Hepatocyte (in vitro differentiated cells): ENCODE results near the gene STEEP1. TPM values are rescaled to one million over a fixed set of nuclear protein-coding genes. Genes with fewer than 3 reads are reported as not detected.

ENCODE experiments used
- DNase-seq: peaks from one replicate; pipeline ENCODE4 v3.0.0-alpha.2; 2016; ENCODE audit warnings: low spot score
- H2AFZ ChIP-seq: fragments of 200-600 bp; sonication (generic); 2 replicates; pipeline ENCODE4 v1.6.0; 2016; ENCODE audit warnings: antibody characterized with exemption, mild to moderate bottlenecking
- H3K27ac ChIP-seq: fragments of 200-600 bp; sonication (generic); 2 replicates; pipeline ENCODE4 v1.5.1; 2016; ENCODE audit warnings: mild to moderate bottlenecking
- H3K27me3 ChIP-seq: fragments of 200-600 bp; sonication (generic); 2 replicates; pipeline ENCODE4 v1.6.1; 2016
- H3K36me3 ChIP-seq: fragments of 200-600 bp; sonication (generic); replicated peaks from 2 replicates; pipeline ENCODE4 v1.5.1; 2016; ENCODE audit warnings: low read depth; ENCODE audit not compliant: insufficient read depth
- H3K4me1 ChIP-seq: fragments of 200-600 bp; sonication (generic); 2 replicates; pipeline ENCODE4 v1.5.1; 2016; ENCODE audit warnings: mild to moderate bottlenecking, moderate library complexity; ENCODE audit not compliant: insufficient read depth
- H3K4me2 ChIP-seq: fragments of 200-600 bp; sonication (generic); 2 replicates; pipeline ENCODE4 v1.6.0; 2016
- H3K4me3 ChIP-seq: fragments of 200-600 bp; sonication (generic); 2 replicates; pipeline ENCODE4 v1.5.1; 2016; ENCODE audit warnings: mild to moderate bottlenecking
- H3K79me2 ChIP-seq: fragments of 200-600 bp; sonication (generic); 2 replicates; pipeline ENCODE4 v1.6.0; 2017; ENCODE audit warnings: mild to moderate bottlenecking
- H3K9me2 ChIP-seq: fragments of 200-600 bp; sonication (generic); replicated peaks from 2 replicates; pipeline ENCODE4 v1.6.0; 2017; ENCODE audit warnings: mild to moderate bottlenecking; ENCODE audit not compliant: insufficient read depth
- H3K9me3 ChIP-seq: fragments of 200-600 bp; sonication (generic); 2 replicates; pipeline ENCODE4 v1.5.1; 2016; ENCODE audit warnings: low read depth, mild to moderate bottlenecking
- H4K20me1 ChIP-seq: fragments of 200-600 bp; sonication (generic); 2 replicates; pipeline ENCODE4 v1.6.0; 2016; ENCODE audit warnings: mild to moderate bottlenecking; ENCODE audit not compliant: insufficient read depth, poor library complexity, severe bottlenecking
- CTCF ChIP-seq: fragments of 200-600 bp; sonication (generic); IDR thresholded peaks from 2 replicates; pipeline ENCODE4 v1.5.1; 2016; ENCODE audit warnings: antibody characterized with exemption, mild to moderate bottlenecking; ENCODE audit not compliant: poor library complexity
- EZH2 ChIP-seq: fragments of 200-600 bp; sonication (generic); IDR thresholded peaks from 2 replicates; pipeline ENCODE4 v1.6.1; 2016; ENCODE audit warnings: antibody characterized with exemption, mild to moderate bottlenecking, borderline replicate concordance
- EZH2phosphoT487 ChIP-seq: fragments of 200-600 bp; sonication (generic); IDR thresholded peaks from one replicate; pipeline ENCODE4 v1.6.1; 2018; ENCODE audit warnings: antibody characterized with exemption, mild to moderate bottlenecking, low read depth, moderate library complexity; ENCODE audit not compliant: unreplicated experiment, severe bottlenecking
- WGBS: methylation state at CpG from one replicate; pipeline ENCODE4 v1.1.6; 2016; ENCODE audit warnings: low lambda C conversion rate; ENCODE audit errors: missing lambda C conversion rate; 5-methylcytosine and 5-hydroxymethylcytosine counted together
- polyA plus RNA-seq: library from polyadenylated mRNA; unstranded; fragments of >200 nt; fragmentation: Nextera tagmentation; extraction: Ambion mirVana; gene quantifications from 2 replicates; pipeline ENCODE4 v1.2.1, GENCODE V29; 2016
- total RNA-seq: library from RNA; depleted of rRNA; stranded (reverse); fragments of >200 nt; gene quantifications from 2 replicates; pipeline ENCODE4 v1.2.3, GENCODE V29; 2014

Gene STEEP1
- total and polyA plus RNA-seq, 2 experiments from 2014 or later = 11.1 to 23.8 TPM

GRCh38 chrX:119489212-119490074 is 75.8 kb downstream of the STEEP1 start:
- Histone ChIP-seq H3K4me2 (no peak overlapping the region), H3K4me1 (no peaks in the 10 kb centered on the region), H2AFZ (no peak overlapping the region), H3K79me2 (no peaks in the 10 kb centered on the region), H3K27me3 (no peaks in the 10 kb centered on the region), H3K4me3 (no peak overlapping the region), H3K27ac (no peak overlapping the region), H3K9me2 (no peaks in the 10 kb centered on the region), H4K20me1 (no peaks in the 10 kb centered on the region), H3K9me3 (no peaks in the 10 kb centered on the region), H3K36me3 (no peaks in the 10 kb centered on the region)
- 85% methylated on average over 13 of the region's 13 CpGs for WGBS
- TF ChIP-seq EZH2 (no peak), CTCF (no peak), EZH2phosphoT487 (no peak)
- DNase-seq = no peak

- H3K4me3 ChIP-seq = no peak overlapping the region
- no peaks in the 10 kb centered on the region for H3K27me3 ChIP-seq
- 31% methylated on average over 8 of the region's 8 CpGs for WGBS
- peak; percentile 51 for DNase-seq
- H4K20me1 ChIP-seq = no peaks in the 10 kb centered on the region
- H3K9me2 ChIP-seq = no peaks in the 10 kb centered on the region
- no peak overlapping the region for H2AFZ ChIP-seq
- no peak overlapping the region for H3K4me2 ChIP-seq
- no peaks in the 10 kb centered on the region for H3K79me2 ChIP-seq
- no peak overlapping the region for H3K27ac ChIP-seq
- no peaks in the 10 kb centered on the region for H3K4me1 ChIP-seq
- no peaks in the 10 kb centered on the region for H3K36me3 ChIP-seq
- no peaks in the 10 kb centered on the region for H3K9me3 ChIP-seq
- TF ChIP-seq EZH2 = no peak
- TF ChIP-seq EZH2phosphoT487 = no peak
- peak; percentile 51 for TF ChIP-seq CTCF
Observed at GRCh38 chrX:119488749-119489148, 76.5 kb downstream of the STEEP1 start.

Other genes starting within 250 kb of the STEEP1 start
- gene SLC25A43, start 166.1 kb downstream of the STEEP1 start, total RNA-seq = 14.9 and 15.5 TPM in 2 replicates
- 11.3 and 13.1 TPM in 2 replicates for gene SLC25A43, start 166.1 kb downstream of the STEEP1 start, polyA plus RNA-seq
- 343 and 383 TPM in 2 replicates for gene SLC25A5, start 97.0 kb downstream of the STEEP1 start, total RNA-seq
- gene SLC25A5, start 97.0 kb downstream of the STEEP1 start, polyA plus RNA-seq = 248 and 282 TPM in 2 replicates
- 48.9 and 54.5 TPM in 2 replicates for gene UBE2A, start 9.2 kb upstream of the STEEP1 start, total RNA-seq
- gene UBE2A, start 9.2 kb upstream of the STEEP1 start, polyA plus RNA-seq = 64.4 and 72.6 TPM in 2 replicates
- gene NKRF, start 41.0 kb upstream of the STEEP1 start, total RNA-seq = 5.8 and 9.0 TPM in 2 replicates
- gene NKRF, start 41.0 kb upstream of the STEEP1 start, polyA plus RNA-seq = 2.4 and 3.0 TPM in 2 replicates
- 24.7 and 31.4 TPM in 2 replicates for gene SEPTIN6, start 127.8 kb upstream of the STEEP1 start, total RNA-seq
- gene SEPTIN6, start 127.8 kb upstream of the STEEP1 start, polyA plus RNA-seq = 21.3 and 25.3 TPM in 2 replicates
- 0.24 and 1.00 TPM in 2 replicates for gene SOWAHD, start 193.2 kb upstream of the STEEP1 start, total RNA-seq
- 1.3 and 2.0 TPM in 2 replicates for gene SOWAHD, start 193.2 kb upstream of the STEEP1 start, polyA plus RNA-seq
- gene RPL39, start 226.2 kb upstream of the STEEP1 start, total RNA-seq = 6,564 and 8,635 TPM in 2 replicates
- gene RPL39, start 226.2 kb upstream of the STEEP1 start, polyA plus RNA-seq = 647 and 687 TPM in 2 replicates